NCI-H2227 (cell line): ENCODE measurements around the gene DLEC1.
A peak's percentile ranks its signal among the peaks of the same experiment; 100 is the strongest.
"Not testable (repeated sequence)": the region's sequence is repeated elsewhere in the genome, so short reads cannot be mapped to it uniquely, and the experiment has no call there.

Experiments used
- DNase-seq: peaks from one replicate; lab custom pipeline; 2025; ENCODE audit not compliant: unreplicated experiment; lab: John Stamatoyannopoulos, UW

DLEC1 gene

DNA sequence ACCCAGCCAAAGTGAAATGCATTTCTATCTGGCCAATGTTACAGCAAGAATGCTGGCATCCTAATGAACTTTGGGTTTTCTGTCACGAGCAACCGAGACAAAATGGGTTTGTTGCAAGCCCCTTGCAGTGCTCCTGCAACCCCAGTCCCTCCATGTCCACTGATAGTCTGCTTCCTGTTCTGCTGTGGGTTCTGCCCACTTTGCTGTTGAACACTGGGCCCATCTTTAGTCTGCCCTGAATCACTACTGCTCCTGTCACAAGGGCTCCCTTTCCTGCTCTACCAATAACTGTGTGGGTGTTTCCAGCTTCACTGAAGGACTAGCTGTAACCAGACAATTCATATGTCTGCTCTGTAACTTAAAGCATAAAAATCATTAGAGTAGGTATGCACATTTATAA is 113.6 kb downstream of the DLEC1 start:
- DNase-seq = no peak

DNA sequence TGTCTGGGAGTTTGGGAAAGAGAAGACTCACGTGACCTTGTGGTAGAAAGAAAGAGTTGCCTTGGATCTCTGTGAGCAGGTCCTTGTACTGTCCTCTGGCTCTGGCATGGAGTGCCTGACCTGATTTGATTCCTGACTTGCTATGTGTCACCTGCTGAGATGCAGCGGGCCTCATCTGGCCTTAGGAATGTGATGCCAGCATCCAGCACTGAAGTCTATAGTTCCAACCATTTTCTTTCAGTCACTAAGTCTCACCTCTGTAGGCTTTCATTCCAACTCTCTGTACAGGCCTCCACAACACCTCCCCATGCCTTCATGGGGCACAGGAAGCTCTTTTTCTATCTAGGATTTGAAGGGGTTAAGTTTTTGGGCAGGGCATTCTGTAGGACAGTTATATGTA is 114.2 kb downstream of the DLEC1 start:
- DNase-seq = no peak

DNA sequence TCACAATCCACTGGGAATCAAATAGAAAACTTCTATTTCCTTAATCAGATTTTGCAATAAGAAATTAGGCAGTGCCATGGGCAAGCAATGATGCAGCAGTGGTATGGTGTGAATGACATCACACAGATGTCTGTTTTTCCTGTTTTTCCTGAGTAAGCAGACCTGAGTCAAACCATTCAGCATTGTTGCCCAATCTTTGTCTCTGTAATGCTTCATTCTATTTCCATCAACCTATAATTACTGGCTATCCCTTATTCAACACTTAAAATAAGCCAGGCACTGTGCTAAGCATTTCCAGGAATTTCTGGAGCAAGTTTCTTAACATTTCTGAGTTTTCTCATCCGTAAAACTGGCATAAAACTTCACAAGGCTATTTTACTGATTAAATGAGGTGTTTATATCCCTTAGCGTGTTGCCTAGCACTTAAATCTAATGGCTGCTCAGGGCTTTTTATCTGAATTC is 115.1 kb downstream of the DLEC1 start:
- peak; percentile 41 for DNase-seq

DNA sequence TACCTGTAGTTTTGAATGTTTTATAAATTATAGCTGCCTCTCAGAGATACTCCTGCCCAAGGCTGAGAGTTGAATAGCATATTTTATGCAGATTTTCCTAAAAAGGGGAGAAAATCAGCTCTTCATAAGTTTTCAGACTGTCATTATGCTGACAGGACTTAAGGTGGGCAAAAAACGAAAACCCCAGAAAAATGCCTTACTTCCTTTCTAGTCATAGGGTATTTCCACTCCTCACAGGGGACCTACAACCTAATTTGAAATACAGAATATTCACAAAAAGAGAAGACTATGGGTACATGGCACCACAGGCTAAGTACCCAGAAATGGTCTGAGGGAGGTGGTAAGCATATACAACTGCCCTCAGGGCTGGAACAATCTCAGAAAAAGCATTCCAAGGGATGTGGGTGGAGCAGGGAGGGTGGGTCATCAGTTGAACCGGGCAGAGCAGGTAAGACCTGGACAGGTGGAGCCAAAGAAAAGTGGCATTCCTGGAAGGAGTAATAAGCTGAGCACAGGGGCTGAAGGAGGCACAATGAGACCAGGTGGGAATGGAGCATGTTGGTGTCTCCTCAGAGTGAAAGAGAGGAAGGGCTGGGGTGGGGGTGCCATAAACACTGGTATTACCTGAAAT is 115.7 kb downstream of the DLEC1 start:
- DNase-seq = no peak

DNA sequence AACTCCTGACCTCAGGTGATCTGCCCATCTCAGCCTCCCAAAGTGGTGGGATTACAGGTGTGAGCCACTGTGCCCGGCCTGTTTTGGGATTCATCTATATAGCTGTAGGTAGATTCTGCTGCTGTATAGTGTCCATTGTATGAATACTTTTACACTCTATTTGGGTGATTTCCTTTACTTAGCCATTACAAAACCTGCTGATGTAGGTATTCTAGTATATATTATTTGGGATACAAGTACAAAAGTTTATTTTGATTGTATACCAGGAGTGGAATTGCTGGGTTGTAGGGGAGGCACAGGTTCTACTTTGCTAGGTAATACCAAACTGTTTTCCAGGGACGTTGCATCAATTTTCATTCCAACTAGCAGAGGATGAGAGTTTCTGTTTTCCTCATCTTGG is 116.8 kb downstream of the DLEC1 start:
- DNase-seq = no peak

DNA sequence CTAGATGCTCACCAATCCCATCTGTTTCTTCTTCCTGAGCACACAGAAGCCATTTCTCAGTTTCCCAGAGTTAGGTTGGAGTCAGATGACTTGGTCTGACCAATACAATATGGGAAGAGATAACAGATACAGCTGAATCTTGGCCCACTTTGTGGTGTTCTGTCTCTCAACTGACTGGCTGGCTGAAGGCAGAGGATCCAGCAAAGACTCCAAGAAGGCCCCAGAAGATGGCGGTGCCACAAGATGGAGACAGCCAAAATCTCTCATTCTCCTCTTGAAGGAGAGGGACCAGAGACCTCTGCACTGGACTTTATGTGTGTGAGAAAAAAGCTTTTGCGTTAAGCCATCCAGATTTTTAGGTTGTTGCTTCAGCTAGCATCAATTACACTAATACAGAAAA is 118.1 kb downstream of the DLEC1 start:
- no peak for DNase-seq

DNA sequence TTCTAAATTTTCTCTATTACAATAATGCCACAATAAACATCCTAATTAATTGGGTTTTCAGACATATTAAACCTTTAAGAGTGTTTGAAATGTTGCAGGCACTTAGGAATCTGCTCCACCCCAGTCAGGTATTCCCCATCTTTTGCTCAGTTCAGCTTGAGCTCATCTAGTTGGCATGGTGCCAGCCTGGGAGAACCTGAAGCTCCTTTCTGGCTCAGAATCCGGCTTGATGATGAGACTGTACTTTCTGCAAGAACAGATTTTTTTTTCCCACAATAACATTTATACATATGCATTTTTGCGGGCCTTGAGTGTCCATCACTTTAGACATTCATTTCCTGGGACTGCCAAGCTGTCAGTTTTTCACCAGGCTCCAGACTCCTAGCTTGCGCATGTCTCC is 118.6 kb downstream of the DLEC1 start:
- peak; percentile 31 for DNase-seq

DNA sequence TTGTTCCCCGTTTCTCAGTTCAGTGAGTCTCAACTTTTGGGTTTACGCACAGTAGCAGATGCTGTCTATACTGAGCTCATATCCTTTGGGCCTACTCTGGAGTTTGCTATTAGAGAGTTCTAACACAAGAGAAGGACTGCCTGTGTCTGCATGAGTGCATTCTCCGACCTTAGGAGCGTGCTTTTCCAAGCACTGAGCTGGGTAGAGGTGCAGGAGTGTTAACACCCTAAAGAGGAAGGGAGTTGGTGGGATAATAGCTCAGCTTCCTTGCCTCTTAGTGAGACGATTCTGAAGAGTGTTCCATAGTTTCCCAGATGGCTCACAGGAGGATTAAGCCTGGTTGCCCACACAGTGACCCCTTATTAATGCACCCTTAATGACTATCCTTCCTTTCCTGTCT is 119.5 kb downstream of the DLEC1 start:
- no peak for DNase-seq

DNA sequence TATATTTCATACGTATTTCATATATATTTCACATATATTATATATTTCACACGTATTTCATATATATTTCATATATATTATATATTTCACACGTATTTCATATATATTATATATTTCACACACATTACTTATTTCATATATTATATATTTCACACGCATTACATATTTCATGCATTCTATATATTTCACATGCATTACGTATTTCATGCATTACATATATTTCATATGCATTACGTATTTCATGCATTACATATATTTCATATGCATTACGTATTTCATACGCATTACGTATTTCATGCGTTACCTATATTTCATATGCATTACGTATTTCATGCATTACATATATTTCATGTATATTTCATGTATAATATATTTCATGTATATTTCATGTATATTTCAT is 121.7 kb downstream of the DLEC1 start:
- not testable (repeated sequence) for DNase-seq

DNA sequence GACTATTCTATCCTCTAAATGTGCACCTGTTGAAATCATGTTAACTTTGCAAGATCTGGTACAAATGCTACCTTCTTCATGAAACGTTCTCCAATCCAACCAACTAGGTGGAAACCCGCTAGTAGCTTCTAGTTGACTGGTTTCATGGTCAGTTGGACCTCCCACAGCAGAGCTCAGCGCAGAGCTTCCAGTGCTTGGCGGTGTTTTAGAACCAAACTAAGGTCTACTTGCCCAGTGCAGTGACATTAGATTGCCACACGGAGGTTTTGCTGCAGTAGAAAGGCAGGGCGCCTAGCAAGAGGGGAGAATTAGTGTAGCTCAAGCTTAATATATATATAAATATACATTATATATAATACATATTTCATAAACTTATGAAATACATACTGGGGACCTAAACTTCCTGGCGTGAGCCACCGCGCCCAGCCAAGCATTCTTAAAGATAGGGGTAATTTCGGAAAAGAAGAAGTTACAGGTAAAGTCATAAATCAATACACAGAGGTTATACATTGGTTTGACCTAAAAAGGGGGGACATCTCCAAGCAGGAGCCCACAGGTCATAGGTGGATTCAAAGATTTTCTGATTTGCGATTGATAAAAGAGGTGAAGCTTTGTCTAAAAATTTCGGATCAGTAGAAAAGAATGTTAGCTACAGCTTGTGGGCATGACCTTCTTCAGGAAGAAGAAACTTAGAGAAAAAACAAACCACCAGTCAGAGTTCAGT is 124.3 kb downstream of the DLEC1 start:
- DNase-seq = no peak

DNA sequence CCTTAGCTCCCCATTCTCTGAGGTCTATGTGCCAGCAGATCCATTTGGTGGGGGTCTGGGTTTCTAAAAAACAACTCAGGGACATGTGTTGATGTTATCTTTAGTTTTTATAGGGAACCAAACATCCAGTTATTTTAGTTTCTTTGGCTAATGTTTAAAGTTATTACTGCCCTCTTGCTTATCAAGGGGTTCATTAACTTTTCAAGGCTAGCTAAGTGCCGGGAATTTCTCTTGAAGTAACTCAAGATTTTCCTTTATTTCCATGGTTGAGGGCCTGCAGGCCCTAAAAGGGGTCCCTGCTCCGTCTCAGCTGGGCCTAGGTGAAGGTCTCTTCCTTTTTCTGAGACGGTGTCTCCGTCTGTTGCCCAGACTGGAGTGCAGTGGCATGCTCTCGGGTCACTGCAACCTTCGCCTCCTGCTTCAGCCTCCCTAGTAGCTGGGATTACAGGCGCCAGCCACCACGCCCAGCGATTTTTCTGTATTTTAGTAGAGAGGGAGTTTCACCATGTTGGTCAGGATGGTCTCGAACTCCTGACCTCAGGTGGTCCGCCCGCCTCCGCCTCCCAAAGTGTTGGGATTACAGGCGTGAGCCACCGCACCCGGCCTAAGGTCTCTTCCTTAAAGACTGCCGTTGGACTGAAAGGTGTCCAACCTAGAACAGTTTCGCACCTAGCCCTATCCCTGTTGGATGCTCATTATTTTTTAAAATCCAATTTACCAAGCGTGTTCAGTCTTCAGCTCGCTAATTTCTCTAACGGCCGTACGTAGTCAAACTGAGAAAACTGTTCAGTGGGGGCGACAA is 125.0 kb downstream of the DLEC1 start:
- no peak for DNase-seq

DNA sequence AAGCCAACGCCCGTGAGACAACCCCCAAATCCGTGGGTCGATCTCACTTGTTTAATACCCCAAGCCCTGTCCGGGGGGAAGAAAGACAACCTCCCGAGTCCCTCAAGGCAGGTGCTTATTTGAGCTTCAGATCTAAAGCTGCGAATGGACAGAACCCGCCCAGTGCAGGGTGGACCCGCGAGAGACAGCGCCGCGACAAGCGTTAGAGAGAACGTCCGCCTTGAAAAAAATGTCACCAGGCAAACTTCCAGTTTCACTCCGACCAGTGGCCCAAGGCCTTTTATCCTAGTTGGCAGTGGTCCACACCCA is 125.6 kb downstream of the DLEC1 start:
- DNase-seq = no peak

DNA sequence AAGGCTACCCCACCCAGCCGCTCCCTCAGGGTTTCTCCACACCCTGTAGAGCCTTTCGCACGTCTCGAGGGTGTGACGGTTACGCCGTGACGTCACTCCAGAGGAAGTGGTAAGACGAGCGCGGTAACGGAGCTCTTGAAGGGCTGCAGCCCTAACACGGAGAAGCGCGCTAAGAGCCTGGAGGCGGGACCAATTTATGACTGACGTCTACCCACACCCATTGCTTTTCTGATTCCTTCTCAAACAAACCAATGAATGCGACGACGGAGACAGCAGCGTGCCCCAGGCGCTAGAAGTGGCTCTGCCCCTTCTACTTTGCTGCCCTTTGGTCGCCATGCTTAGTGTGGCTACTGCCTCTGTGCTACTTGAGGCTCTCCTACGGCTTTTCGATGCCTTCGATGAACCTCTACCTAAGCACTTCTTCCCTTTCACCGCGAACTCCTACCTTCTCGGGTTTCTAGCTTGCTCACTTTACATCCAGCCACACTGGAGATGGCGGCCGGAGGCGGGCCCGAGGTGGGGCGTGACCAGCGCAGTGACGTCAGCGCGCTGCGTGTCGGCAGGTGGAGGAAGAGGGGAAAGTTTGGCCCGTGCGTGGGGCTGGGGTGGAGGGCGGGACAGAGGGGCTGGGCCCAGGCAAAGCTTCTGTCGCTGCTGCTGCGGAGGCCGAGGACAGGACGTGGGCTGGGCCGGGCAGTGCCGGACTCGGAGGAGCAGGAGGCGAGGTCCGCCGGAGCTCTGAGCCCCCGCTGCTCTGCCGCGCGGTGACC is 126.1 kb downstream of the DLEC1 start, which contains the start of gene OXSR1:
Gene OXSR1, plus strand, starts transcription at position 586 of the 770 bp plus-strand sequence. CDS start 340 bp downstream, outside the sequence.
- DNase-seq = peak; percentile 98

DNA sequence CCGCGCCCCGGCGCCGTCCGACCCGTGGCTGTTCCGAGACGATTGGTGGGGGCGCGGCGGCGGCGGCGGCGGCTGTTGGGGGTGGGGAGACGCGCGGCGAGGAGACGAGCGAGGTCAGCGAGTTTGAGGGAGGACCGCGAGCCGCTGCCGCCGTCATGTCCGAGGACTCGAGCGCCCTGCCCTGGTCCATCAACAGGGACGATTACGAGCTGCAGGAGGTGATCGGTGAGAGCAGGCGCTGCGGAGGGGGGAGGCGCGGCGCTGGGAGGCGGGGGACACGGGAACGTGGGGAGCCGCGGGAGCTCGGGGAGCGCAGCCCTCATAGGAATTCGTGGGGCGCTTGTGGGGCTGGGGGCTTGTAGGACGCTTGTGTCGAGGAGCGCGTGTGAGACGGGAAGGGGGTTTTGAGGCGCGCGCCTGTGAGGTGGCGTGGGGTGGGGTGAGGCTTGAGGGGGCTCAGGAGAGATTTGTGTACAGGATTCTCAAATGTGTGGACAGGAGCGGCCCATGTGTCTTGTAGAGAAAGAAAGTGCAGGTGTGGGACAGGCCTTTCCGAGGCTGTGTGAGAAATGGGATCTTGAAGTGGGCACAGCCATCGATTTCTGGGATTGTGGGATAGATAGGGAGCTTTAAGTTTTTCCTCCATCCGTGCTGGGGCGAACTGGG is 126.8 kb downstream of the DLEC1 start:
- DNase-seq = peak; percentile 61

DNA sequence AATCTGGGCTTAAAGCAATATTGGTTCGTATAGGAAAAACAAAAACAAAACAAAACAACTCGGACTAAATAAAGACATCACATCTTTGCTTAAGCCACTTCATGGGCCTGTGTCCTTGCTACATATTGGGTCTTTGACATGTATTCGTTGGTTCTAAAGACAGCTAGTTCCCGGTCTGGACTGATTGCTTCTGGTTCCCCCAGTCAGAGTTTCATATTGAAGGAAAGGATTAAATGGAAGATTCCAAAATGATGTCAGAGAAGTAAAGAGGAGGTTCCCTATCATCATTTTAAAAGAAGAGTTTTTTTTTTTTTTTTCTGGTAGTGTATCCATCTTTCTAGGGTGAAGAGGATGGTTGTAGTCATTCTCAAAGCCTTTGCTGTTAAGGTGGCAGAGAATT is 128.6 kb downstream of the DLEC1 start:
- no peak for DNase-seq

DNA sequence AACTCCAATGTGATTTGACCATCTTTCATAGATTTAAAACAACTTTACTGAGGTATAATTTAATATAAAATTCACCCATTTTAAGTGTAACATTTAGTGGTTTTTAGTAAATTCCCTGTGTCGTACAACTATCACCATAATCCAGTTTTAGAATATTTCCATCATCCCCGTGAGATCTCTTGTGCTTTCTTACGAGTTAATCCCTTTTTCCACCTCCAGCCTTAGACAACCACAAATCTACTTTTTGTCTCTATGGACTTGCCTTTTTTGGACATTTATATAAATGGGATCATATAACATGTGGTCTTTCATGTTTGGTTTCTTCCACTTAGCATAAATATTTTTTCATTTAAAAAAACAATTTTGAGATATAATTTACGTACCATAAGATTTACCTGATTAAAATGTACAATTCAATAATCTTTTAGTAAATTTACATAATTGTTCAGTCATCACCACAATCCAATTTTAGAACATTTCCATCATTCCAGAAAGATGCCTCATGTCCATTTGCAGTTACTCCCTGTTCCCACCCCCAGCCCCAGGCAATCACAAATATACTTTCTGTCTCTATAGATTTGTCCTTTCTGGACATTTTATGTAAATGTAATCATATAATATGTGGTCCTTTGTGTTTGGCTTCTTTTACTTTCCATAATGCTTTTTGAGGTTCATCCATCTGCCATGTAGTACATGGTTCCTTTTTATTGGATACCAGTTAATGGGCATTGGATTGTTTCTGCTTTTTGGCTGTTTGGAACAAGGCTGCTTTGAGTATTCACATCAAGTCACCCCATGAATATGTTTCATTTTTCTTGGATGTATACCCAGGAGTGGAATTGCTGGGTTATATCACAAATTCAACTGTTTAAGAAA is 129.4 kb downstream of the DLEC1 start:
- no peak for DNase-seq

DNA sequence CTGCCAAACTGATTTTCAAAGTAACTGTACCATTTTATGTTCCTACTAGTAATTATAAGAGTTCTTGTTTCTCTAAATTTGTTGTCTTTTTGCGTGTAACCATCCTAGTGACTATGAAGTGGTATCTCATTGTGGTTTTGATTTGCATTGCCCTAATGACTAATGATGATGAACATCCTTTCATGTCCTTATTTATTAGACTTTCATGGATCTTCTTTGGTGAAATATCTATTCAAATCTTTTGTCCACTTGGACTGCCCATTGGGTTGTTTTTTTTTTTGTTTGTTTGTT is 130.0 kb downstream of the DLEC1 start:
- DNase-seq = no peak

DNA sequence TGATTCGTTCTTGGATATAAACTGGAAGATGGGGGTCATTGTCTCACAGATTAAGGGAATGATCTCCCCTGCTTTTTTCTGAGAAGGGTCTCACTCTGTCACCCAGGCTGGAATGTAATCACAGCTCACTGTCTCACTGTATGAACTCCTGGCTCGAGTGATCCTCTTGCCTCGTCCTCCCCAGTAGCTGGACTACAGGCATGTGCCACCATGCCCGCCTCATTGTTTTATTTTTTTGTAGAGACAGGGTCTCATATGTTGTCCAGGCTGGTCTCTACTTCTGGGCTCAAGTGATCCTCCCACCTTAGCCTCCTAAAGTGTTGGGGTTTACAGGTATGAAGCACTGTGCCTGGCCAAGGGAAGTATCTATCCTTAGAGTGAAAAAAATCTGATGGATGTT is 131.7 kb downstream of the DLEC1 start:
- DNase-seq = no peak

DNA sequence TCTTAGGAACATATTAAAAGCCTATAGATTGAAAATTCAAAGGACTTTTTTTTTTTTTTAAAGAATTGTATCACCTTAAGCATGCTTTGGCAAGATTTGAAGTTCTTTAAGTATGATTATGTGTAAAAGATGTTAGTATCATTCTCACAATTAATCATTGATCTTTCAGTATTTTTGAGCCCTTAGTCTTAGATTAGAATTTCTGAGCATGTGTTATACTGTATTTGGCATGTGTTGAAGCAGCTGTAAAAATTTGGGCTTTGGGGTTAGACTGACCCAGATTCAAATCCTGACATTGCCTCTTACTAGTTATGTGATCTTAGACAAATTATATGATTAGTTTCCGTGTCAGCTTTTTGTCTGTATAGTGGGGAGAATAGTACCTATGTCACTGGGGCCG is 132.6 kb downstream of the DLEC1 start:
- DNase-seq = no peak
